GM12878 (cell line): ENCODE measurements around the gene SNRPF. TPM values are rescaled to one million over a fixed set of nuclear protein-coding genes. Genes with fewer than 3 reads are reported as not detected.

Source experiments
- ATAC-seq: fragments of 200-7000 bp; cut with Tn5 transposase; 3 replicates; pipeline ENCODE4 v1.9.1; 2020; ENCODE audit warnings: mild to moderate bottlenecking, moderate library complexity
- BruUV-seq: library from RNA; stranded (reverse); fragments of 400-500 nt; replicated peaks from 2 replicates; lab custom pipeline; 2021; lab: Mats Ljungman, UMichigan
- CTCF ChIA-PET: fragments of 300-600 bp; sonication (Branson Sonifier 250); formaldehyde crosslinking; extraction: SDS; loops from one replicate; lab custom pipeline; 2021; ENCODE audit warnings: inconsistent platforms; lab: Yijun Ruan, JAX
- POLR2A ChIA-PET: fragments of 350-600 bp; formaldehyde crosslinking; extraction: SDS; loops from one replicate; lab custom pipeline; 2021; ENCODE audit warnings: inconsistent platforms; lab: Charles Lee
- RAD21 ChIA-PET: fragments of 300-600 bp; sonication (Branson Sonifier 250); formaldehyde crosslinking; loops from one replicate; lab custom pipeline; 2023; ENCODE audit warnings: antibody characterized with exemption; ENCODE audit not compliant: unreplicated experiment; lab: Charles Lee
- SMC1A ChIA-PET: fragments of 300-600 bp; sonication (Branson Sonifier 250); formaldehyde crosslinking; loops from one replicate; lab custom pipeline; 2023; ENCODE audit not compliant: unreplicated experiment, uncharacterized antibody; lab: Charles Lee
- DNase-seq: peaks from one replicate; pipeline ENCODE4 v3.0.0-alpha.2; 2011; ENCODE audit warnings: low read depth, low spot score
- FAIRE-seq: peaks from 3 replicates; lab custom pipeline; 2011; peaks lifted over from hg19 to GRCh38; lab: Jason Lieb, UNC
- H2AFZ ChIP-seq: 2 replicates; pipeline ENCODE4 v1.6.0; 2011; ENCODE audit warnings: low read depth, low read length, control low read depth; ENCODE audit not compliant: control insufficient read depth
- H3K27ac ChIP-seq: 2 replicates; pipeline ENCODE4 v1.5.1; 2011; ENCODE audit warnings: control low read depth; ENCODE audit not compliant: control insufficient read depth, insufficient read depth
- H3K27me3 ChIP-seq, 2 experiments: replicated peaks in 1 of 2; 2 replicates each; pipeline versions ENCODE4 v1.6.0 to v1.6.1; 2011; ENCODE audit warnings: low read length in 1 of 2; ENCODE audit not compliant: control insufficient read depth in 2 of 2, insufficient read depth in 2 of 2
- H3K36me3 ChIP-seq, 2 experiments: 2 replicates each; pipeline ENCODE4 v1.5.1; 2011; ENCODE audit warnings: low read length in 1 of 2; ENCODE audit not compliant: control insufficient read depth in 2 of 2, insufficient read depth in 2 of 2
- H3K4me1 ChIP-seq: 2 replicates; pipeline ENCODE4 v1.6.1; 2011; ENCODE audit warnings: mild to moderate bottlenecking, low read length, moderate library complexity, mixed read lengths; ENCODE audit not compliant: control insufficient read depth, insufficient read depth
- H3K4me2 ChIP-seq: 2 replicates; pipeline ENCODE4 v1.6.0; 2011; ENCODE audit warnings: control low read depth; ENCODE audit not compliant: control insufficient read depth, insufficient read depth
- H3K4me3 ChIP-seq: fragments of 200-600 bp; sonication (generic); 2 replicates; pipeline ENCODE4 v1.5.1; 2016
- H3K79me2 ChIP-seq: 2 replicates; pipeline ENCODE4 v1.6.0; 2011; ENCODE audit warnings: low read length; ENCODE audit not compliant: control insufficient read depth, insufficient read depth
- H3K9ac ChIP-seq: 2 replicates; pipeline ENCODE4 v1.8.0; 2011; ENCODE audit warnings: low read length, control low read depth, mixed read lengths; ENCODE audit not compliant: control insufficient read depth, insufficient read depth
- H3K9me3 ChIP-seq: replicated peaks from 3 replicates; pipeline ENCODE4 v1.5.1; 2011; ENCODE audit warnings: mild to moderate bottlenecking, low read length; ENCODE audit not compliant: control insufficient read depth, insufficient read depth
- H4K20me1 ChIP-seq: 2 replicates; pipeline ENCODE4 v1.6.0; 2011; ENCODE audit not compliant: control insufficient read depth, insufficient read depth
- CHD2 ChIP-seq: IDR thresholded peaks from 2 replicates; pipeline ENCODE4 v1.6.1; 2011; ENCODE audit warnings: low read depth, low read length, improper control_type of control experiment, borderline replicate concordance
- GABPA ChIP-seq: IDR thresholded peaks from 2 replicates; pipeline ENCODE4 v1.6.1; 2014; ENCODE audit warnings: antibody characterized with exemption, low read depth, mild to moderate bottlenecking, inconsistent platforms
- HDGF ChIP-seq: fragments of 450-650 bp; IDR thresholded peaks from 2 replicates; pipeline ENCODE4 v1.6.1; 2016; ENCODE audit warnings: antibody characterized with exemption
- IKZF1 ChIP-seq: fragments of 450-650 bp; conservative IDR thresholded peaks from 2 replicates; pipeline ENCODE4 v1.6.1; 2017; ENCODE audit warnings: antibody characterized with exemption, mild to moderate bottlenecking
- IRF4 ChIP-seq: IDR thresholded peaks from 2 replicates; pipeline ENCODE4 v1.6.1; 2011; ENCODE audit warnings: low read depth, low read length
- MXI1 ChIP-seq: fragments of 150-350 bp; IDR thresholded peaks from 2 replicates; pipeline ENCODE4 v1.6.1; 2011; ENCODE audit warnings: low read depth, mild to moderate bottlenecking, inconsistent platforms, low read length, improper control_type of control experiment
- MYB ChIP-seq: fragments of 150-350 bp; IDR thresholded peaks from 2 replicates; pipeline ENCODE4 v1.6.1; 2014; ENCODE audit warnings: mild to moderate bottlenecking, low read depth, low read length, borderline replicate concordance
- MYC ChIP-seq: IDR thresholded peaks from 2 replicates; pipeline ENCODE4 v1.6.1; 2011; ENCODE audit warnings: mild to moderate bottlenecking, low read length, moderate library complexity, inconsistent platforms; ENCODE audit not compliant: insufficient read depth, insufficient replicate concordance, insufficient read length, severe bottlenecking
- NFIC ChIP-seq: IDR thresholded peaks from 2 replicates; pipeline ENCODE4 v1.6.1; 2012; ENCODE audit warnings: low read depth, mild to moderate bottlenecking, inconsistent platforms, low read length, moderate library complexity
- PAX8 ChIP-seq: fragments of 450-650 bp; IDR thresholded peaks from 2 replicates; pipeline ENCODE4 v1.6.1; 2017; ENCODE audit warnings: mild to moderate bottlenecking, moderate library complexity
- PML ChIP-seq: IDR thresholded peaks from 2 replicates; pipeline ENCODE4 v1.6.1; 2012; ENCODE audit warnings: low read length, inconsistent platforms
- SIN3A ChIP-seq: IDR thresholded peaks from 2 replicates; pipeline ENCODE4 v1.6.1; 2012; ENCODE audit warnings: low read depth, low read length, improper control_type of control experiment
- SPI1 ChIP-seq: IDR thresholded peaks from 2 replicates; pipeline ENCODE4 v1.6.1; 2011; ENCODE audit warnings: low read depth, mild to moderate bottlenecking, low read length, moderate library complexity, borderline replicate concordance; ENCODE audit not compliant: insufficient read depth
- SUZ12 ChIP-seq: fragments of 200-600 bp; sonication (generic); IDR thresholded peaks from one replicate; pipeline ENCODE4 v1.6.1; 2018; ENCODE audit warnings: antibody characterized with exemption, mild to moderate bottlenecking; ENCODE audit not compliant: unreplicated experiment
- WRNIP1 ChIP-seq: IDR thresholded peaks from 2 replicates; pipeline ENCODE4 v1.6.1; 2011; ENCODE audit warnings: low read depth, low read length, improper control_type of control experiment, borderline replicate concordance
- ZNF207 ChIP-seq: fragments of 450-650 bp; IDR thresholded peaks from 2 replicates; pipeline ENCODE4 v1.6.1; 2014; ENCODE audit warnings: antibody characterized with exemption, mild to moderate bottlenecking, borderline replicate concordance
- ZZZ3 ChIP-seq: IDR thresholded peaks from 2 replicates; pipeline ENCODE4 v1.6.1; 2011; ENCODE audit warnings: low read depth; ENCODE audit not compliant: control insufficient read depth, insufficient read length
- WGBS: methylation state at CpG from one replicate; pipeline ENCODE4 v1.1.6; 2016; ENCODE audit warnings: low lambda C conversion rate; ENCODE audit not compliant: insufficient replicate concordance, insufficient coverage; ENCODE audit errors: missing lambda C conversion rate; 5-methylcytosine and 5-hydroxymethylcytosine counted together
- in situ Hi-C: fragments of 300-500 bp; cut with MboI; formaldehyde crosslinking; loops from 9 replicates; pipeline ENCODE4 v1.14.3; 2018; ENCODE audit warnings: mixed read lengths
- intact Hi-C: fragments of 100-400 bp; cut with micrococcal nuclease; formaldehyde crosslinking; loops from one replicate; pipeline ENCODE4 v1.14.2; 2022; ENCODE audit not compliant: unreplicated experiment
- polyA plus RNA-seq, 11 experiments: library from polyadenylated mRNA; depleted of rRNA in 4 of 11; unstranded in 6 of 11; stranded (reverse) in 5 of 11; fragments of >200 nt; fragmentation: Nextera tagmentation in 4 of 11; fragmentation: Illumina TruSeq in 1 of 11; extraction: Ambion mirVana in 4 of 11; extraction: Trizol in 1 of 11; gene quantifications; 1 replicate in 1 of 11; 2 replicates in 10 of 11; pipeline versions ENCODE4 v1.2.1 to v1.2.3, GENCODE V29; 2011 to 2016; ENCODE audit warnings: inconsistent platforms in 2 of 11, missing spikeins in 2 of 11, low read depth in 1 of 11
- total RNA-seq, 4 experiments: library from RNA; depleted of rRNA in 3 of 4; stranded (reverse); fragments of >200 nt in 3 of 4; fragmentation: Illumina TruSeq in 1 of 4; extraction: Trizol in 1 of 4; gene quantifications; 2 replicates each; pipeline versions ENCODE4 v1.2.1 to v1.2.3, GENCODE V29; 2013 to 2021
- TF ChIP-seq, protein P1 (sequence below): fragments of 450-650 bp; formaldehyde crosslinking; IDR thresholded peaks from 2 replicates; pipeline ENCODE4 v1.5.0; 2022; ENCODE audit warnings: mild to moderate bottlenecking, missing genetic modification characterization
- TF ChIP-seq, protein P2 (sequence below): fragments of 450-650 bp; IDR thresholded peaks from 2 replicates; pipeline ENCODE4 v1.6.1; 2017; ENCODE audit warnings: low read depth, mild to moderate bottlenecking, moderate library complexity

The SNRPF gene
- total and polyA plus RNA-seq, 10 of the 15 experiments (the other 5 are each of a cell fraction or from before 2014, with no cell fraction given), result 36.5 to 204 (median 77.9) TPM

DNA sequence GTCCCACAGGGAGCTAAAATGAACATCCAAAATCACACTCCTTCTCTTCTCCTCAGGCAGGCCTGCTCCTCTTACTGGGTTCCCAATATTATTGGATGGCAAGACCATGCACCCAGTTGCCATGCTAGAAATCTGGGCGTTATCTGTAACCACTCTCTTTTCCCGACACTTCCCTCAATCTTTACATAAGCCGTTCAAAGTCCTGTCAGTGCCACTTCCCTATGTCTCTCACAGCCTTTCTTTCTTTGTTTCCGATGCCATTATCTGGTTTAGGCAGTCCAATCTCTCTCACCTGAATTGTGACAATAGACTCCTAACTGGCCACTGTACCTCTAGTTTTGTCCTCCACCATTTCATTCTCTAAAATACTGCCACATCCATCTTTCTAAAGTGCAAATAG lies 24.1 kb downstream of the SNRPF start:
- WGBS, result 87% methylated on average over 4 of the region's 4 CpGs
- POLR2A ChIA-PET, result no interaction called here
- no peaks in the 10 kb centered on the region for H3K9me3 ChIP-seq
- CTCF ChIA-PET, result no interaction called here
- no peaks in the 10 kb centered on the region for H4K20me1 ChIP-seq
- ATAC-seq, result no peak
- H3K4me1 ChIP-seq, result no peaks in the 10 kb centered on the region
- RAD21 ChIA-PET, result no interaction called here
- H3K79me2 ChIP-seq, result no peaks in the 10 kb centered on the region
- no peak for DNase-seq
- H3K27ac ChIP-seq, result no peak overlapping the region
- no peak overlapping the region for H2AFZ ChIP-seq
- no peak for FAIRE-seq
- SMC1A ChIA-PET, result no interaction called here
- no TSS peak for BruUV-seq
- no peak overlapping the region for H3K4me3 ChIP-seq
- TF ChIP-seq CHD2 (no peak), MXI1 (no peak), HDGF (no peak), SIN3A (no peak), WRNIP1 (no peak), IRF4 (no peak), SPI1 (no peak), MYB (no peak), SUZ12 (no peak), PML (no peak), GABPA (no peak), IKZF1 (no peak), NFIC (no peak), PAX8 (no peak), ZNF207 (no peak), ZZZ3 (no peak), MYC (no peak)
- TF ChIP-seq, protein P1, sequence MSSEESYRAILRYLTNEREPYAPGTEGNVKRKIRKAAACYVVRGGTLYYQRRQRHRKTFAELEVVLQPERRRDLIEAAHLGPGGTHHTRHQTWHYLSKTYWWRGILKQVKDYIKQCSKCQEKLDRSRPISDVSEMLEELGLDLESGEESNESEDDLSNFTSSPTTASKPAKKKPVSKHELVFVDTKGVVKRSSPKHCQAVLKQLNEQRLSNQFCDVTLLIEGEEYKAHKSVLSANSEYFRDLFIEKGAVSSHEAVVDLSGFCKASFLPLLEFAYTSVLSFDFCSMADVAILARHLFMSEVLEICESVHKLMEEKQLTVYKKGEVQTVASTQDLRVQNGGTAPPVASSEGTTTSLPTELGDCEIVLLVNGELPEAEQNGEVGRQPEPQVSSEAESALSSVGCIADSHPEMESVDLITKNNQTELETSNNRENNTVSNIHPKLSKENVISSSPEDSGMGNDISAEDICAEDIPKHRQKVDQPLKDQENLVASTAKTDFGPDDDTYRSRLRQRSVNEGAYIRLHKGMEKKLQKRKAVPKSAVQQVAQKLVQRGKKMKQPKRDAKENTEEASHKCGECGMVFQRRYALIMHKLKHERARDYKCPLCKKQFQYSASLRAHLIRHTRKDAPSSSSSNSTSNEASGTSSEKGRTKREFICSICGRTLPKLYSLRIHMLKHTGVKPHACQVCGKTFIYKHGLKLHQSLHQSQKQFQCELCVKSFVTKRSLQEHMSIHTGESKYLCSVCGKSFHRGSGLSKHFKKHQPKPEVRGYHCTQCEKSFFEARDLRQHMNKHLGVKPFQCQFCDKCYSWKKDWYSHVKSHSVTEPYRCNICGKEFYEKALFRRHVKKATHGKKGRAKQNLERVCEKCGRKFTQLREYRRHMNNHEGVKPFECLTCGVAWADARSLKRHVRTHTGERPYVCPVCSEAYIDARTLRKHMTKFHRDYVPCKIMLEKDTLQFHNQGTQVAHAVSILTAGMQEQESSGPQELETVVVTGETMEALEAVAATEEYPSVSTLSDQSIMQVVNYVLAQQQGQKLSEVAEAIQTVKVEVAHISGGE (CRISPR knock-in tag), result no peak
- TF ChIP-seq, protein P2, sequence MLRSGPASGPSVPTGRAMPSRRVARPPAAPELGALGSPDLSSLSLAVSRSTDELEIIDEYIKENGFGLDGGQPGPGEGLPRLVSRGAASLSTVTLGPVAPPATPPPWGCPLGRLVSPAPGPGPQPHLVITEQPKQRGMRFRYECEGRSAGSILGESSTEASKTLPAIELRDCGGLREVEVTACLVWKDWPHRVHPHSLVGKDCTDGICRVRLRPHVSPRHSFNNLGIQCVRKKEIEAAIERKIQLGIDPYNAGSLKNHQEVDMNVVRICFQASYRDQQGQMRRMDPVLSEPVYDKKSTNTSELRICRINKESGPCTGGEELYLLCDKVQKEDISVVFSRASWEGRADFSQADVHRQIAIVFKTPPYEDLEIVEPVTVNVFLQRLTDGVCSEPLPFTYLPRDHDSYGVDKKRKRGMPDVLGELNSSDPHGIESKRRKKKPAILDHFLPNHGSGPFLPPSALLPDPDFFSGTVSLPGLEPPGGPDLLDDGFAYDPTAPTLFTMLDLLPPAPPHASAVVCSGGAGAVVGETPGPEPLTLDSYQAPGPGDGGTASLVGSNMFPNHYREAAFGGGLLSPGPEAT, result no peak
- no peaks in the 10 kb centered on the region for H3K36me3 ChIP-seq
- no peak overlapping the region for H3K9ac ChIP-seq
- in situ Hi-C loops (no loop called here), intact Hi-C loops (no loop called here)
- no peaks in the 10 kb centered on the region for H3K27me3 ChIP-seq
- no peak overlapping the region for H3K4me2 ChIP-seq
